Adrenal gland (tissue), 12 donors: ENCODE results near the gene GPC2. TPM values are rescaled to one million over a fixed set of nuclear protein-coding genes. Genes with fewer than 3 reads are reported as not detected.

Experiments used
- DNase-seq, 7 donors: peaks; one replicate each; pipeline ENCODE4 v3.0.0-alpha.2; 2019 to 2020
- H3K27ac ChIP-seq, 5 donors: fragments of 200-600 bp; sonication (generic) in 4 of 5; 1 replicate in 3 of 5; 2 replicates in 2 of 5; pipeline versions ENCODE4 v1.5.1 to v1.8.0; 2016 to 2020; ENCODE audit warnings: mild to moderate bottlenecking in 1 of 5
- H3K27me3 ChIP-seq: fragments of 200-600 bp; 2 replicates; pipeline ENCODE4 v1.8.0; 2021
- H3K36me3 ChIP-seq, 2 donors: fragments of 200-600 bp; replicated peaks in 1 of 2; 1 replicate in 1 of 2; 2 replicates in 1 of 2; pipeline versions ENCODE4 v1.5.1 to v1.8.0; 2018 to 2022
- H3K4me1 ChIP-seq, 2 donors: fragments of 200-600 bp; replicated peaks in 1 of 2; 1 replicate in 1 of 2; 2 replicates in 1 of 2; pipeline versions ENCODE4 v1.5.1 to v1.8.0; 2018 to 2021
- H3K4me3 ChIP-seq, 4 donors: fragments of 200-600 bp; sonication (generic) in 3 of 4; one replicate each; pipeline ENCODE4 v1.5.1; 2016 to 2018
- H3K9me3 ChIP-seq, 3 donors: fragments of 200-600 bp; sonication (generic) in 1 of 3; replicated peaks in 1 of 3; 1 replicate in 2 of 3; 2 replicates in 1 of 3; pipeline versions ENCODE4 v1.5.1 to v1.8.0; 2016 to 2021
- CTCF ChIP-seq, 6 experiments: fragments of 450-650 bp in 4 of 6; fragments of 200-600 bp in 2 of 6; sonication (generic) in 1 of 6; IDR thresholded peaks; 1 replicate in 5 of 6; 2 replicates in 1 of 6; pipeline versions ENCODE4 v1.5.1 to v1.8.0; 2016 to 2021; ENCODE audit warnings: antibody characterized with exemption in 6 of 6, mild to moderate bottlenecking in 2 of 6, moderate library complexity in 1 of 6
- POLR2A ChIP-seq, 2 donors: fragments of 450-650 bp; IDR thresholded peaks; one replicate each; pipeline ENCODE4 v1.6.1; 2017; ENCODE audit warnings: antibody characterized with exemption in 2 of 2, mild to moderate bottlenecking in 2 of 2, moderate library complexity in 1 of 2
- WGBS, 4 donors: extraction: QIAGEN DNeasy Blood & Tissue Kit in 2 of 4; methylation state at CpG; one replicate each; pipeline versions ENCODE4 v1.1.5 to v1.1.7; 2013 to 2017; 5-methylcytosine and 5-hydroxymethylcytosine counted together
- intact Hi-C, 2 donors: fragments of 100-400 bp; cut with DNase I; formaldehyde crosslinking; loops; one replicate each; pipeline versions ENCODE4 v1.14.1 to v1.15.0; 2022 to 2023
- polyA plus RNA-seq, 3 donors: library from polyadenylated mRNA; stranded (reverse); fragments of 200-250 nt in 2 of 3; fragments of 350-450 nt in 1 of 3; fragmentation: Illumina TruSeq in 1 of 3; extraction: RNeasy Lipid Tissue Mini Kit (QIAGEN cat#74804) in 1 of 3; gene quantifications; one replicate each; pipeline ENCODE4 v1.2.3, GENCODE V29; 2013 to 2014
- total RNA-seq, 9 donors: library from RNA; depleted of rRNA in 4 of 9; stranded (reverse); fragments of >200 nt in 4 of 9; fragments of 120-200 nt in 1 of 9; fragmentation: NEBNext Ultra II Directional in 1 of 9; extraction: Animal tissue kit (Norgen Biotek cat#: 25700) in 1 of 9; gene quantifications; one replicate each; pipeline versions ENCODE4 v1.1.0 to v1.2.4, GENCODE V29; 2013 to 2023
- donor health status: healthy with polysubstance abuse.
- donor health status: Bipolar disorder and iron deficiency.
- donor health status: DM: yes; HTN: yes; CAD: no.
- donor health status: DM: no; HTN: no; CAD: no.
- donor health status: DM: no; HTN: no; CAD: no.
- donor health status: DM: yes; HTN: yes; CAD: no.

GPC2 gene
- total and polyA plus RNA-seq, 12 donors, result 0.05 to 4.3 (median 1.1) TPM

- TF ChIP-seq POLR2A (IDR thresholded peaks at IDR 0.05) (no peak), CTCF (IDR thresholded peaks at IDR 0.05) (no peak)
- Histone ChIP-seq H3K4me1 (peaks cover 3 to 25% of the 10 kb centered on the region in 2 donors), H3K27me3 (no peaks in the 10 kb centered on the region), H3K36me3 (peaks cover 0 to 36% of the 10 kb centered on the region in 2 donors), H3K27ac (no peak overlapping the region), H3K4me3 (no peak overlapping the region), H3K9me3 (no peaks in the 10 kb centered on the region)
- intact Hi-C loops, result loop anchor here in 1 of 2 donors (10.0 kb wide), 1 partner anchor 62 kb away; the partner anchor contains the start of gene PVRIG
- DNase-seq, result no peak
- 89 to 93% (median 91%) methylated on average over 8 to 18 of the region's 18 CpGs for WGBS, 4 donors
These were observed 24.1 kb downstream of the GPC2 start for GRCh38 chr7:100152937-100153666.

DNA sequence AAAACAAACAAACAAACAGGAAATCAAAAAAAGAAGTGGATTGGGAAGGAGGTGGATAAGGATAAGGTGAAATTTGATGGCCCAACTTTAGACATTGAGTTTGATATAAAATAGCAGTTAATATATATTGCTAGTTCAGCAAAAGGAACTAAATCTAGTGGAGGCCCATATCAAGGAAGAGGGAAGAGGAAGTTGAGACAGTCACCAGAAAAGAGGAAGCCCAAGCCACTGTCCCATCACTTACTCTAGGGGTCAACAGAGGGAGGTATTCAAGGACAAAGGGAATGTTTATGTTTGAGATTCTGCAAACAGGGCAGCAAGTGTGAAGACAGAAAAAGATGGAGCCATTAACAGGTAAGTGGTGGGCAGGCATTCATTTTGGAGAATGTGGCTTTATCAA, 24.8 kb downstream of the GPC2 start:
- TF ChIP-seq POLR2A (IDR thresholded peaks at IDR 0.05) (no peak), CTCF (IDR thresholded peaks at IDR 0.05) (no peak)
- H3K4me3 ChIP-seq, result no peak overlapping the region
- H3K27me3 ChIP-seq, result no peaks in the 10 kb centered on the region
- peak overlapping the region in 1 of 5 donors; percentile 21 for H3K27ac ChIP-seq
- peaks cover 0 to 36% of the 10 kb centered on the region in 2 donors for H3K36me3 ChIP-seq
- H3K4me1 ChIP-seq, result peaks cover under 1 to 22% of the 10 kb centered on the region in 2 donors
- H3K9me3 ChIP-seq, result no peaks in the 10 kb centered on the region
- intact Hi-C loops, result loop anchor here in 1 of 2 donors (10.0 kb wide), 1 partner anchor 62 kb away; the partner anchor contains the start of gene PVRIG
- no peak for DNase-seq

GRCh38 chr7:100148559-100149328, 28.4 kb downstream of the GPC2 start, which contains the start of gene LAMTOR4:
Gene LAMTOR4 (plus strand): TSS chr7:100148918. CDS start chr7:100148973, 55 bp downstream.
- intact Hi-C loops, result no loop called here
- H3K4me3 ChIP-seq, result peak within 1 kb of the TSS; percentile 73 to 84 (median 78)
- H3K27me3 ChIP-seq, result no peaks in the 10 kb centered on the region
- TF ChIP-seq POLR2A (IDR thresholded peaks at IDR 0.05) (peak; percentile 33 to 71), CTCF (IDR thresholded peaks at IDR 0.05) (peak in 1 of 6 experiments; percentile 16)
- DNase-seq, result peak; percentile 98 to 100 (median 99)
- 0 to 1% (median 0%) methylated on average over 28 to 46 of the region's 46 CpGs for WGBS, 4 donors
- H3K9me3 ChIP-seq, result no peaks in the 10 kb centered on the region
- peak within 1 kb of the TSS in 4 of 5 donors; percentile 20 to 86 (median 64) for H3K27ac ChIP-seq
- H3K4me1 ChIP-seq, result peaks cover 0 to 16% of the 10 kb centered on the region in 2 donors
- H3K36me3 ChIP-seq, result peaks cover 0 to 7% of the 10 kb centered on the region in 2 donors

- Histone ChIP-seq H3K9me3 (no peaks in the 10 kb centered on the region), H3K4me1 (peaks cover 0 to 16% of the 10 kb centered on the region in 2 donors), H3K27me3 (no peaks in the 10 kb centered on the region), H3K4me3 (peak overlapping the region in 1 of 4 donors; percentile 76), H3K27ac (peak overlapping the region in 2 of 5 donors; percentile 68 to 69), H3K36me3 (peaks cover 0 to 2% of the 10 kb centered on the region in 2 donors)
- TF ChIP-seq CTCF (IDR thresholded peaks at IDR 0.05), result no peak
- WGBS, 4 donors, result 8 to 15% (median 12%) methylated on average over 14 of the region's 14 CpGs
- no peak for DNase-seq
- intact Hi-C loops, result no loop called here
These were observed 29.0 kb downstream of the GPC2 start for GRCh38 chr7:100148225-100148558.
